PC-3 (cell line): Measurements from ENCODE around the gene MAS1. TPM values are rescaled to one million over a fixed set of nuclear protein-coding genes. Genes with fewer than 3 reads are reported as not detected.

Experiments
- ATAC-seq: fragments of 200-7000 bp; cut with Tn5 transposase; 2 replicates; pipeline ENCODE4 v1.9.1; 2020; ENCODE audit warnings: mild to moderate bottlenecking, moderate library complexity
- BruUV-seq: library from RNA; stranded (reverse); fragments of 400-500 nt; replicated peaks from 2 replicates; lab custom pipeline; 2021; lab: Mats Ljungman, UMichigan
- CTCF ChIA-PET: fragments of 300-600 bp; sonication (Branson Sonifier 250); formaldehyde crosslinking; loops from one replicate; lab custom pipeline; 2022; ENCODE audit warnings: antibody characterized with exemption; lab: Charles Lee
- POLR2A ChIA-PET: fragments of 300-600 bp; sonication (Branson Sonifier 250); formaldehyde crosslinking; loops from one replicate; lab custom pipeline; 2022; ENCODE audit warnings: antibody characterized with exemption; ENCODE audit not compliant: unreplicated experiment; lab: Charles Lee
- DNase-seq: peaks from one replicate; pipeline ENCODE4 v3.0.0-alpha.2; 2015
- H2AFZ ChIP-seq: fragments of 300-600 bp; sonication (generic); 2 replicates; pipeline ENCODE4 v1.6.0; 2016; ENCODE audit warnings: antibody characterized with exemption, low read length
- H3F3A ChIP-seq: fragments of 300-600 bp; sonication (generic); one replicate; pipeline ENCODE4 v1.6.0; 2017; ENCODE audit warnings: antibody characterized with exemption, low read length, control low read depth, mild to moderate bottlenecking; ENCODE audit not compliant: unreplicated experiment
- H3K27ac ChIP-seq: fragments of 300-600 bp; sonication (generic); 2 replicates; pipeline ENCODE4 v1.5.1; 2016; ENCODE audit warnings: mild to moderate bottlenecking, low read length
- H3K27me3 ChIP-seq: fragments of 300-600 bp; sonication (generic); 2 replicates; pipeline ENCODE4 v1.6.1; 2016; ENCODE audit warnings: low read length, mixed read lengths
- H3K36me3 ChIP-seq: fragments of 300-600 bp; sonication (generic); 2 replicates; pipeline ENCODE4 v1.6.1; 2016; ENCODE audit warnings: low read depth, mixed run types, low read length, mixed read lengths
- H3K4me1 ChIP-seq: fragments of 300-600 bp; sonication (generic); 2 replicates; pipeline ENCODE4 v1.5.1; 2016; ENCODE audit warnings: low read length; ENCODE audit not compliant: insufficient read depth
- H3K4me2 ChIP-seq: fragments of 300-600 bp; sonication (generic); 2 replicates; pipeline ENCODE4 v1.6.0; 2016; ENCODE audit warnings: low read length
- H3K4me3 ChIP-seq: fragments of 300-600 bp; sonication (generic); 2 replicates; pipeline ENCODE4 v1.5.1; 2016; ENCODE audit warnings: mild to moderate bottlenecking, low read length, mixed read lengths
- H3K79me2 ChIP-seq: fragments of 300-600 bp; sonication (generic); 2 replicates; pipeline ENCODE4 v1.6.1; 2017; ENCODE audit warnings: low read length, mixed read lengths
- H3K9ac ChIP-seq: fragments of 300-600 bp; sonication (generic); 2 replicates; pipeline ENCODE4 v1.6.0; 2016; ENCODE audit warnings: mild to moderate bottlenecking, low read length
- H3K9me2 ChIP-seq: fragments of 300-600 bp; sonication (generic); replicated peaks from 2 replicates; pipeline ENCODE4 v1.6.1; 2016; ENCODE audit warnings: mixed run types, low read length, mixed read lengths
- H3K9me3 ChIP-seq: fragments of 300-600 bp; sonication (generic); 2 replicates; pipeline ENCODE4 v1.6.1; 2016; ENCODE audit warnings: low read length, mixed read lengths
- H4K20me1 ChIP-seq: fragments of 300-600 bp; sonication (generic); 2 replicates; pipeline ENCODE4 v1.6.1; 2016; ENCODE audit warnings: low read length, mixed read lengths
- EZH2 ChIP-seq: fragments of 300-600 bp; sonication (generic); IDR thresholded peaks from one replicate; pipeline ENCODE4 v1.6.1; 2017; ENCODE audit warnings: antibody characterized with exemption, mild to moderate bottlenecking, low read length; ENCODE audit not compliant: unreplicated experiment
- EZH2phosphoT487 ChIP-seq: fragments of 300-600 bp; sonication (generic); IDR thresholded peaks from 2 replicates; pipeline ENCODE4 v1.6.1; 2018; ENCODE audit warnings: mild to moderate bottlenecking, antibody characterized with exemption, low read length, borderline replicate concordance
- intact Hi-C: fragments of 100-400 bp; cut with micrococcal nuclease; formaldehyde crosslinking; loops from 2 replicates; pipeline ENCODE4 v1.9.0; 2023
- total RNA-seq: library from RNA; depleted of rRNA; stranded (reverse); fragments of >200 nt; gene quantifications from 2 replicates; pipeline ENCODE4 v1.2.3, GENCODE V29; 2014
- TF ChIP-seq, protein P1 (sequence below): fragments of 300-600 bp; sonication (generic); conservative IDR thresholded peaks from 2 replicates; pipeline ENCODE4 v1.5.1; 2017; ENCODE audit warnings: antibody characterized with exemption, low read depth, mild to moderate bottlenecking, low read length

MAS1 gene
- total RNA-seq, 1 experiment from 2014 or later: not detected

DNA sequence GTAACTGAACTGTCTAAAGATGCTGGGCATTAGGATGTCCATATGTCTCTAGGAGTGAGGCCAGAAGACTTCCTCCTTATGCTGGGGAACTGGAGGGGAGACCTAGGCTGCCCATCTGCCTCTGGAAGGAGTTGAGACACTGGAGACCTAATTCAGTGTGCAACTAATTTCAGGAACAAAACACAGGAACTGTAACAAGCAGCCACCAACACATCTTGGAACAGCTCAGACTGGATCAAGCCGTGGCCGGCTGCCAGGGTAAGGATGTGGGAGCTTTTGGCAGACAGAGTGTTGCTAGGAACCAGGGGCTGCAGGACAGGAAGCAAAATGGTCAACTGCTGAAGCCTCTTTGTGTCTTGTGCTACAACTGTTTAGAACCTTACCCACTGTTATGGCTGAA lies 16.4 kb upstream of the MAS1 start:
- no peak for ATAC-seq
- Histone ChIP-seq H3K36me3 (no peaks in the 10 kb centered on the region), H3K9me3 (no peaks in the 10 kb centered on the region), H3K27ac (no peak overlapping the region), H3K4me3 (no peak overlapping the region), H3K4me1 (no peaks in the 10 kb centered on the region), H3F3A (no peaks in the 10 kb centered on the region), H3K4me2 (no peak overlapping the region), H2AFZ (no peak overlapping the region), H4K20me1 (no peaks in the 10 kb centered on the region), H3K79me2 (no peaks in the 10 kb centered on the region), H3K9ac (no peak overlapping the region), H3K27me3 (no peaks in the 10 kb centered on the region), H3K9me2 (no peaks in the 10 kb centered on the region)
- intact Hi-C loops: no loop called here
- ChIA-PET POLR2A (no interaction called here), CTCF (no interaction called here)
- no peak for TF ChIP-seq EZH2phosphoT487
- no peak for TF ChIP-seq EZH2
- TF ChIP-seq, protein P1, sequence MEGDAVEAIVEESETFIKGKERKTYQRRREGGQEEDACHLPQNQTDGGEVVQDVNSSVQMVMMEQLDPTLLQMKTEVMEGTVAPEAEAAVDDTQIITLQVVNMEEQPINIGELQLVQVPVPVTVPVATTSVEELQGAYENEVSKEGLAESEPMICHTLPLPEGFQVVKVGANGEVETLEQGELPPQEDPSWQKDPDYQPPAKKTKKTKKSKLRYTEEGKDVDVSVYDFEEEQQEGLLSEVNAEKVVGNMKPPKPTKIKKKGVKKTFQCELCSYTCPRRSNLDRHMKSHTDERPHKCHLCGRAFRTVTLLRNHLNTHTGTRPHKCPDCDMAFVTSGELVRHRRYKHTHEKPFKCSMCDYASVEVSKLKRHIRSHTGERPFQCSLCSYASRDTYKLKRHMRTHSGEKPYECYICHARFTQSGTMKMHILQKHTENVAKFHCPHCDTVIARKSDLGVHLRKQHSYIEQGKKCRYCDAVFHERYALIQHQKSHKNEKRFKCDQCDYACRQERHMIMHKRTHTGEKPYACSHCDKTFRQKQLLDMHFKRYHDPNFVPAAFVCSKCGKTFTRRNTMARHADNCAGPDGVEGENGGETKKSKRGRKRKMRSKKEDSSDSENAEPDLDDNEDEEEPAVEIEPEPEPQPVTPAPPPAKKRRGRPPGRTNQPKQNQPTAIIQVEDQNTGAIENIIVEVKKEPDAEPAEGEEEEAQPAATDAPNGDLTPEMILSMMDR: no peak
- BruUV-seq: no TSS peak
- DNase-seq: no peak

DNA sequence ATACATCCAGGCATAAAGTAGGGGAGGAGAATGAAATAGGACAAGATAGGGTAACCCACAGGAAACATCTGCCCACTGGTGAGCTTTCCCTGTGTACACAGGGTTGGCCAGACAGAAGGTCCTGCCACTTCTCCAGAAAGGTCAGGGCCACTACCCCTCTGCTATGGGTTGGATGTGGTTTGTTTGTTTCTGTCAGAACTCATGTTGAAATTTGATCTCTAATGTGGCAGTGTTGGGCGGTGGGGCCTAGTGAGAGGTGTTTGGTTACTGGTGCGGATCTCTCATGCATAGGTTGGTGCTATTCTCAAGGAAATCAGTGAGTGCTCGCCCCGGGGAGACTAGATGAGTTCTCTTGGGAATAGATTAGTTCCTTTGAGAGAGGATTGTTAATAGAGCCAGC lies 15.6 kb upstream of the MAS1 start:
- no peak overlapping the region for H3K27ac ChIP-seq
- no peak for DNase-seq
- no peak overlapping the region for H3K4me3 ChIP-seq
- no peaks in the 10 kb centered on the region for H3K27me3 ChIP-seq
- H3K4me2 ChIP-seq: no peak overlapping the region
- intact Hi-C loops: no loop called here
- POLR2A ChIA-PET: no interaction called here
- no peaks in the 10 kb centered on the region for H3K9me3 ChIP-seq
- BruUV-seq: no TSS peak
- H3K79me2 ChIP-seq: no peaks in the 10 kb centered on the region
- H2AFZ ChIP-seq: no peak overlapping the region
- H3K36me3 ChIP-seq: no peaks in the 10 kb centered on the region
- H3K9ac ChIP-seq: no peak overlapping the region
- no peaks in the 10 kb centered on the region for H3K9me2 ChIP-seq
- ATAC-seq: no peak
- no peaks in the 10 kb centered on the region for H3F3A ChIP-seq
- CTCF ChIA-PET: no interaction called here
- no peaks in the 10 kb centered on the region for H4K20me1 ChIP-seq
- H3K4me1 ChIP-seq: no peaks in the 10 kb centered on the region
- TF ChIP-seq EZH2phosphoT487: no peak
- TF ChIP-seq, protein P1: no peak
- TF ChIP-seq EZH2: no peak

DNA sequence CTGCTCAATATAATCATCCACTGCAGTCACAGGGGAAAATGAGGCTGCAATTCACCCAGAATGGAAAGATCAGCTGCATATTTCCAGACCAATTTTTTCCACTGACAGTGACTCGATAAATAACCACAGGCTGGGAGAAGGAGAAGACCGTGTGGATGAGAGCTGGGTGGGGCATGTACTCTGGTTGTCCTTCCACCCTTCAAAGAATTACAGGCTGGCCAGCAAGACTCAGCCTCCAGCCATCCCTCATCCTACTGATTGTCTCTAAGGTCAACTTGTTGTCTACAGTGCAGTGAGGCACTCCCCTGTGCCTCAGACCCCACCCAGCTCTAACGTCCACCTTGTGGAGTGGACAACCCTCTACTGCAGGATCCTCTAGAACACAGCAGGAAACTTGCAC lies 14.5 kb upstream of the MAS1 start:
- no peaks in the 10 kb centered on the region for H4K20me1 ChIP-seq
- no peak overlapping the region for H3K4me2 ChIP-seq
- H3K27me3 ChIP-seq: no peaks in the 10 kb centered on the region
- no peak overlapping the region for H3K4me3 ChIP-seq
- H3K4me1 ChIP-seq: no peaks in the 10 kb centered on the region
- ATAC-seq (no peak), DNase-seq (no peak)
- no peaks in the 10 kb centered on the region for H3K36me3 ChIP-seq
- POLR2A ChIA-PET: interaction anchor here (0.5 kb wide), 1 partner anchor 70 kb away, joined by 3 read pairs; no protein-coding TSS in a partner anchor
- H3K9me3 ChIP-seq: no peaks in the 10 kb centered on the region
- no peak overlapping the region for H3K9ac ChIP-seq
- H2AFZ ChIP-seq: no peak overlapping the region
- H3K27ac ChIP-seq: no peak overlapping the region
- CTCF ChIA-PET: no interaction called here
- no TSS peak for BruUV-seq
- H3K79me2 ChIP-seq: no peaks in the 10 kb centered on the region
- H3K9me2 ChIP-seq: no peaks in the 10 kb centered on the region
- intact Hi-C loops: no loop called here
- H3F3A ChIP-seq: no peaks in the 10 kb centered on the region
- TF ChIP-seq, protein P1: no peak
- TF ChIP-seq EZH2phosphoT487 (no peak), EZH2 (no peak)
